Measurements from ENCODE around the gene GDI2. TPM values are rescaled to one million over a fixed set of nuclear protein-coding genes. Genes with fewer than 3 reads are reported as not detected.

The GDI2 gene
- total RNA-seq, 1 experiment from 2014 or later, result 144 TPM

GRCh38 chr10:5832946-5833345 lies 19.7 kb upstream of the GDI2 start:
- H3K27me3 ChIP-seq (ENCODE audit: insufficient read depth, low read length), result no peaks in the 10 kb centered on the region
- H3K79me2 ChIP-seq (ENCODE audit: insufficient read depth, low read length), result no peaks in the 10 kb centered on the region
- no peak for TF ChIP-seq EZH2 (IDR thresholded peaks at IDR 0.05)
- TF ChIP-seq SP1 (IDR thresholded peaks at IDR 0.05; ENCODE audit: low read depth), result peak; percentile 39; the same call in 1 of the 2 replicates
- no peaks in the 10 kb centered on the region for H3K36me3 ChIP-seq (ENCODE audit: control insufficient read depth in 1 of 2, insufficient read depth in 2 of 2, low read length in 2 of 2)
- DNase-seq (ENCODE audit: low read depth, low spot score), result no peak
- no peaks in the 10 kb centered on the region for H4K20me1 ChIP-seq (ENCODE audit: insufficient read depth)
- ChIA-PET POLR2A (no interaction called here), RAD21 (ENCODE audit: low non-redundant PET in 1 of 2, low total read pairs in 2 of 2, uncharacterized antibody in 2 of 2, unreplicated experiment in 2 of 2) (interaction anchor here in 1 of 2 experiments (0.6 kb wide), 1 partner anchor 14 kb away, joined by 3 read pairs; no protein-coding TSS in a partner anchor), CTCF (no interaction called here)
- no peak overlapping the region for H3K9ac ChIP-seq (ENCODE audit: low read length)
- H3K9me2 ChIP-seq (ENCODE audit: insufficient read depth), result no peaks in the 10 kb centered on the region
- no peaks in the 10 kb centered on the region for H3K9me3 ChIP-seq (ENCODE audit: control insufficient read depth in 1 of 2, insufficient read depth in 1 of 2, low read depth in 1 of 2, low read length in 2 of 2)
- H3K4me3 ChIP-seq (replicated peaks in 1 of 2; ENCODE audit: low read depth in 1 of 2, low read length in 2 of 2), result no peak overlapping the region
- ATAC-seq, result peak; percentile 65; the same call in 1 of the 2 replicates
- H3K27ac ChIP-seq (ENCODE audit: low read depth, low read length), result no peak overlapping the region
- peaks cover 2 to 8% of the 10 kb centered on the region in 2 experiments; a peak in 3 of 4 replicates for H3K4me1 ChIP-seq (ENCODE audit: control insufficient read depth in 1 of 2, insufficient read depth in 2 of 2, low read length in 2 of 2)
- peak overlapping the region; percentile 33 for H3K4me2 ChIP-seq (ENCODE audit: low read length)
- intact Hi-C loops (cut with micrococcal nuclease), result no loop called here
- no peak overlapping the region for H2AFZ ChIP-seq (ENCODE audit: low read depth, low read length, poor library complexity, severe bottlenecking)
- BruUV-seq (replicated peaks), result no TSS peak

DNA sequence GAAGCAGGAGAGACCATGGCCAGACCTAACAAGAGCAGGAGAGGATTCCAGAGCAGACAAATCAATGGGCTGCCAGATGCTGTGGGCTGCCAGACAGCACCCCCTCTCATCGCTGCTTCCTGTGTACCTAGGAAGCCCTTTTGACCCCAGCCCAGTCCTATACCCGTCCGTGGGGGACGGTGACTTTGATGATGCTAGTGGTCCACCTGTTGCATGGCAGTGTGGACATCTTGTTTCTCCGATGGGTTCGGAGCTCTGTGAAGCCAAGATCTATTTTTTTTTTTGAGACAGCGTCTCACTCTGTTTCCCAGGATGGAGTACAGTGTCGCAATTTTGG lies 18.2 kb upstream of the GDI2 start:
- H3K9ac ChIP-seq (ENCODE audit: low read length), result no peak overlapping the region
- CTCF ChIA-PET, result no interaction called here
- RAD21 ChIA-PET (ENCODE audit: low non-redundant PET in 1 of 2, low total read pairs in 2 of 2, uncharacterized antibody in 2 of 2, unreplicated experiment in 2 of 2), result no interaction called here
- H2AFZ ChIP-seq (ENCODE audit: low read depth, low read length, poor library complexity, severe bottlenecking), result no peak overlapping the region
- TF ChIP-seq ELF1 (IDR thresholded peaks at IDR 0.05; ENCODE audit: borderline replicate concordance, low read depth) (no peak), SP1 (IDR thresholded peaks at IDR 0.05; ENCODE audit: low read depth) (no peak), ZFX (IDR thresholded peaks at IDR 0.05) (0 out of 2 replicates have a peak, but pooled peaks have one; percentile 14), CBX3 (IDR thresholded peaks at IDR 0.05; ENCODE audit: low read depth) (no peak), CEBPB (IDR thresholded peaks at IDR 0.05; ENCODE audit: low read depth) (no peak)
- no peak for ATAC-seq
- H3K9me3 ChIP-seq (ENCODE audit: control insufficient read depth in 1 of 2, insufficient read depth in 1 of 2, low read depth in 1 of 2, low read length in 2 of 2), result no peaks in the 10 kb centered on the region
- H3K27ac ChIP-seq (ENCODE audit: low read depth, low read length), result no peak overlapping the region
- no peak overlapping the region for H3K4me3 ChIP-seq (replicated peaks in 1 of 2; ENCODE audit: low read depth in 1 of 2, low read length in 2 of 2)
- H3K36me3 ChIP-seq (ENCODE audit: control insufficient read depth in 1 of 2, insufficient read depth in 2 of 2, low read length in 2 of 2), result no peaks in the 10 kb centered on the region
- no peak for DNase-seq (ENCODE audit: low read depth, low spot score)
- H3K4me1 ChIP-seq (ENCODE audit: control insufficient read depth in 1 of 2, insufficient read depth in 2 of 2, low read length in 2 of 2), result peaks cover 2 to 8% of the 10 kb centered on the region in 2 experiments; a peak in 3 of 4 replicates
- no peaks in the 10 kb centered on the region for H3K79me2 ChIP-seq (ENCODE audit: insufficient read depth, low read length)
- H4K20me1 ChIP-seq (ENCODE audit: insufficient read depth), result no peaks in the 10 kb centered on the region
- no TSS peak for BruUV-seq (replicated peaks)
- intact Hi-C loops (cut with micrococcal nuclease), result no loop called here
- POLR2A ChIA-PET, result no interaction called here
- no peaks in the 10 kb centered on the region for H3K27me3 ChIP-seq (ENCODE audit: insufficient read depth, low read length)
- H3K9me2 ChIP-seq (ENCODE audit: insufficient read depth), result no peaks in the 10 kb centered on the region
- H3K4me2 ChIP-seq (ENCODE audit: low read length), result no peak overlapping the region
